Type B pancreatic cell (in vitro differentiated cells): Measurements from ENCODE around the gene MAPK14. TPM values are rescaled to one million over a fixed set of nuclear protein-coding genes. Genes with fewer than 3 reads are reported as not detected.

ENCODE experiments used
- DNase-seq: peaks from one replicate; pipeline ENCODE4 v3.0.0; 2021; ENCODE audit warnings: mixed read lengths; ENCODE audit not compliant: unreplicated experiment; ENCODE audit errors: extremely low spot score
- H3K27ac Mint-ChIP-seq: 2 replicates; pipeline ENCODE4 v1.8.0; 2021; ENCODE audit warnings: mild to moderate bottlenecking, mixed read lengths
- H3K27me3 Mint-ChIP-seq: 2 replicates; pipeline ENCODE4 v1.8.0; 2021; ENCODE audit warnings: mixed read lengths
- H3K36me3 Mint-ChIP-seq: 2 replicates; pipeline ENCODE4 v1.8.0; 2021; ENCODE audit warnings: mixed read lengths
- H3K4me1 Mint-ChIP-seq: one replicate; pipeline ENCODE4 v1.8.0; 2021; ENCODE audit warnings: mixed read lengths; ENCODE audit not compliant: unreplicated experiment
- H3K4me3 Mint-ChIP-seq: 2 replicates; pipeline ENCODE4 v1.8.0; 2021; ENCODE audit warnings: mild to moderate bottlenecking, mixed read lengths
- H3K9me3 Mint-ChIP-seq: 2 replicates; pipeline ENCODE4 v1.8.0; 2021; ENCODE audit warnings: mixed read lengths
- total RNA-seq: library from RNA; stranded (reverse); gene quantifications from 2 replicates; pipeline ENCODE4 v1.2.1, GENCODE V29; 2021; ENCODE audit warnings: low replicate concordance
- TF ChIP-seq, protein P1 (sequence below): fragments of 200-600 bp; sonication (generic); conservative IDR thresholded peaks from 2 replicates; pipeline ENCODE4 v1.5.0; 2021; ENCODE audit warnings: antibody characterized with exemption, mild to moderate bottlenecking

The MAPK14 gene
- total RNA-seq, 1 donor from 2014 or later: 40.1 TPM

GRCh38 chr6:36023996-36024795 lies 3.4 kb upstream of the MAPK14 start, which contains the start of gene SLC26A8:
SLC26A8 (minus strand) TSS chr6:36024641; CDS start chr6:36019707, 4,934 bp downstream.
- Mint-ChIP-seq H3K27ac (no peak within 1 kb of the TSS), H3K9me3 (no peaks in the 10 kb centered on the region)
- DNase-seq: no peak

GRCh38 chr6:36025260-36025931 lies 2.2 kb upstream of the MAPK14 start:
- peaks cover 24% of the 10 kb centered on the region for H3K27me3 Mint-ChIP-seq
- H3K4me1 Mint-ChIP-seq: peaks cover 17% of the 10 kb centered on the region
- TF ChIP-seq, protein P1, sequence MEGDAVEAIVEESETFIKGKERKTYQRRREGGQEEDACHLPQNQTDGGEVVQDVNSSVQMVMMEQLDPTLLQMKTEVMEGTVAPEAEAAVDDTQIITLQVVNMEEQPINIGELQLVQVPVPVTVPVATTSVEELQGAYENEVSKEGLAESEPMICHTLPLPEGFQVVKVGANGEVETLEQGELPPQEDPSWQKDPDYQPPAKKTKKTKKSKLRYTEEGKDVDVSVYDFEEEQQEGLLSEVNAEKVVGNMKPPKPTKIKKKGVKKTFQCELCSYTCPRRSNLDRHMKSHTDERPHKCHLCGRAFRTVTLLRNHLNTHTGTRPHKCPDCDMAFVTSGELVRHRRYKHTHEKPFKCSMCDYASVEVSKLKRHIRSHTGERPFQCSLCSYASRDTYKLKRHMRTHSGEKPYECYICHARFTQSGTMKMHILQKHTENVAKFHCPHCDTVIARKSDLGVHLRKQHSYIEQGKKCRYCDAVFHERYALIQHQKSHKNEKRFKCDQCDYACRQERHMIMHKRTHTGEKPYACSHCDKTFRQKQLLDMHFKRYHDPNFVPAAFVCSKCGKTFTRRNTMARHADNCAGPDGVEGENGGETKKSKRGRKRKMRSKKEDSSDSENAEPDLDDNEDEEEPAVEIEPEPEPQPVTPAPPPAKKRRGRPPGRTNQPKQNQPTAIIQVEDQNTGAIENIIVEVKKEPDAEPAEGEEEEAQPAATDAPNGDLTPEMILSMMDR: no peak
- H3K9me3 Mint-ChIP-seq: no peaks in the 10 kb centered on the region
- H3K36me3 Mint-ChIP-seq: no peaks in the 10 kb centered on the region
- no peak overlapping the region for H3K27ac Mint-ChIP-seq
- no peak for DNase-seq
- H3K4me3 Mint-ChIP-seq: peak overlapping the region; percentile 12

More at GRCh38 chr6:36023996-36024795, 3.4 kb upstream of the MAPK14 start, which contains the start of gene SLC26A8:
- Mint-ChIP-seq H3K4me1 (peaks cover 13% of the 10 kb centered on the region), H3K4me3 (peak within 1 kb of the TSS; percentile 66), H3K27me3 (peaks cover 24% of the 10 kb centered on the region), H3K36me3 (no peaks in the 10 kb centered on the region)
- TF ChIP-seq, protein P1: no peak

DNA sequence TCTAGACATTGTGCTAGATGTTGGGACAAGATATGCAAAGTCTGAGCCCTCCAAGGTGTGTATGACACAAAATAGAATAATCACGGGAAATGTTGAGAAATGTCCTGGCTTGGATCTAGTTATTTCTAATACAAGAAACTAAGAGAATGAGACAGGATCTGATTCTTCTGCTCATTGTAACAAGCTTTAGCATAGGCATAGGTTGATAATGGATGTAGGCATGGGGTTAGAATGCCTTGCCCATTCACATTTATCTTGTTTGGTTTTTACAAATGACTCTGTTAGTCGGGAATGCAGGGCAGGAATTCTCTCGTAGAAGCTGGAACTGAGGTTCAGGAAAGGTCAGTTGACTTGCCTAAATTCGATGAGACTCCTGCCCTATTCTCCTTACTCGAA lies 1.7 kb upstream of the MAPK14 start:
- Mint-ChIP-seq H3K27me3 (peaks cover 24% of the 10 kb centered on the region), H3K36me3 (no peaks in the 10 kb centered on the region), H3K9me3 (no peaks in the 10 kb centered on the region), H3K27ac (no peak overlapping the region), H3K4me1 (peaks cover 17% of the 10 kb centered on the region), H3K4me3 (peak overlapping the region; percentile 60)
- TF ChIP-seq, protein P1: no peak
- DNase-seq: no peak

GRCh38 chr6:36028088-36028876 lies 674 bp downstream of the MAPK14 start:
- Mint-ChIP-seq H3K27ac (peak overlapping the region; percentile 92), H3K4me1 (peaks cover 27% of the 10 kb centered on the region), H3K9me3 (no peaks in the 10 kb centered on the region), H3K27me3 (peaks cover 24% of the 10 kb centered on the region), H3K4me3 (peak overlapping the region; percentile 94), H3K36me3 (no peaks in the 10 kb centered on the region)
- DNase-seq: no peak
- TF ChIP-seq, protein P1: no peak

- TF ChIP-seq, protein P1: no peak
- no peaks in the 10 kb centered on the region for H3K36me3 Mint-ChIP-seq
- H3K9me3 Mint-ChIP-seq: no peaks in the 10 kb centered on the region
- peaks cover 30% of the 10 kb centered on the region for H3K4me1 Mint-ChIP-seq
- DNase-seq: no peak
- peak overlapping the region; percentile 92 for H3K27ac Mint-ChIP-seq
- H3K4me3 Mint-ChIP-seq: peak overlapping the region; percentile 94
- H3K27me3 Mint-ChIP-seq: peaks cover 20% of the 10 kb centered on the region
Observed at GRCh38 chr6:36028877-36029324, 1.3 kb downstream of the MAPK14 start.
